ENCODE results near the gene FAM193A.

Gene FAM193A

GRCh38 chr4:2648159-2648814 lies 111.8 kb downstream of the FAM193A start:
- no peak for DNase-seq (ENCODE audit: extremely low read depth, low read depth)
- TF ChIP-seq CTCF (IDR thresholded peaks at IDR 0.05; ENCODE audit: low read depth, low read length, missing control alignments), result no peak
- no peak overlapping the region for H3K4me3 ChIP-seq (replicated peaks; ENCODE audit: low read depth, low read length)

- no peak overlapping the region for H3K4me3 ChIP-seq (replicated peaks; ENCODE audit: low read depth, low read length)
- TF ChIP-seq CTCF (IDR thresholded peaks at IDR 0.05; ENCODE audit: low read depth, low read length, missing control alignments), result no peak
- DNase-seq (ENCODE audit: extremely low read depth, low read depth), result no peak
Observed at GRCh38 chr4:2649604-2650114, 113.2 kb downstream of the FAM193A start.

- DNase-seq (ENCODE audit: extremely low read depth, low read depth), result no peak
- no peak overlapping the region for H3K4me3 ChIP-seq (replicated peaks; ENCODE audit: low read depth, low read length)
- TF ChIP-seq CTCF (IDR thresholded peaks at IDR 0.05; ENCODE audit: low read depth, low read length, missing control alignments), result no peak
Observed at GRCh38 chr4:2650276-2650675, 113.8 kb downstream of the FAM193A start.

GRCh38 chr4:2651546-2651945 lies 115.1 kb downstream of the FAM193A start:
- no peak for TF ChIP-seq CTCF (IDR thresholded peaks at IDR 0.05; ENCODE audit: low read depth, low read length, missing control alignments)
- H3K4me3 ChIP-seq (replicated peaks; ENCODE audit: low read depth, low read length), result no peak overlapping the region
- DNase-seq (ENCODE audit: extremely low read depth, low read depth), result no peak

- H3K4me3 ChIP-seq (replicated peaks; ENCODE audit: low read depth, low read length), result no peak overlapping the region
- no peak for TF ChIP-seq CTCF (IDR thresholded peaks at IDR 0.05; ENCODE audit: low read depth, low read length, missing control alignments)
- DNase-seq (ENCODE audit: extremely low read depth, low read depth), result no peak
Observed at GRCh38 chr4:2651998-2652397, 115.6 kb downstream of the FAM193A start.

- no peak for DNase-seq (ENCODE audit: extremely low read depth, low read depth)
- H3K4me3 ChIP-seq (replicated peaks; ENCODE audit: low read depth, low read length), result no peak overlapping the region
- no peak for TF ChIP-seq CTCF (IDR thresholded peaks at IDR 0.05; ENCODE audit: low read depth, low read length, missing control alignments)
Observed at GRCh38 chr4:2652415-2653160, 116.1 kb downstream of the FAM193A start.

All from HFF-Myc (cell line).